Parathyroid adenoma (tissue), 2 donors: ENCODE data around the gene PRMT2.

ENCODE experiments used
- H2AFZ ChIP-seq: fragments of 300-600 bp; sonication (generic); one replicate; pipeline ENCODE4 v1.7.0; 2017; ENCODE audit warnings: antibody characterized with exemption, mild to moderate bottlenecking
- H3K27ac ChIP-seq: fragments of 300-600 bp; sonication (generic); one replicate; pipeline ENCODE4 v1.7.0; 2017
- H3K27me3 ChIP-seq: fragments of 300-600 bp; sonication (generic); one replicate; pipeline ENCODE4 v1.7.0; 2017; ENCODE audit warnings: low read length; ENCODE audit not compliant: control insufficient read depth, insufficient read depth
- H3K36me3 ChIP-seq: fragments of 300-600 bp; sonication (generic); one replicate; pipeline ENCODE4 v1.7.0; 2017; ENCODE audit warnings: low read length; ENCODE audit not compliant: control insufficient read depth, insufficient read depth
- H3K4me1 ChIP-seq: fragments of 300-600 bp; sonication (generic); one replicate; pipeline ENCODE4 v1.7.0; 2017; ENCODE audit warnings: control low read depth
- H3K4me2 ChIP-seq: fragments of 300-600 bp; sonication (generic); one replicate; pipeline ENCODE4 v1.7.0; 2017; ENCODE audit warnings: low read length
- H3K4me3 ChIP-seq: fragments of 300-600 bp; sonication (generic); one replicate; pipeline ENCODE4 v1.7.0; 2017; ENCODE audit warnings: low read depth, low read length
- H3K79me2 ChIP-seq: fragments of 300-600 bp; sonication (generic); one replicate; pipeline ENCODE4 v1.7.0; 2017; ENCODE audit warnings: control low read depth
- H3K9ac ChIP-seq: fragments of 300-600 bp; sonication (generic); one replicate; pipeline ENCODE4 v1.7.0; 2017; ENCODE audit warnings: mild to moderate bottlenecking
- H3K9me3 ChIP-seq: fragments of 300-600 bp; sonication (generic); one replicate; pipeline ENCODE4 v1.7.0; 2017; ENCODE audit warnings: low read length; ENCODE audit not compliant: control insufficient read depth
- TF ChIP-seq, protein P1 (sequence below): fragments of 300-600 bp; sonication (generic); IDR thresholded peaks from one replicate; pipeline ENCODE4 v1.7.0; 2017; ENCODE audit warnings: antibody characterized with exemption, mild to moderate bottlenecking
- donor health status: primary hyperparathyroidism.

The PRMT2 gene

DNA sequence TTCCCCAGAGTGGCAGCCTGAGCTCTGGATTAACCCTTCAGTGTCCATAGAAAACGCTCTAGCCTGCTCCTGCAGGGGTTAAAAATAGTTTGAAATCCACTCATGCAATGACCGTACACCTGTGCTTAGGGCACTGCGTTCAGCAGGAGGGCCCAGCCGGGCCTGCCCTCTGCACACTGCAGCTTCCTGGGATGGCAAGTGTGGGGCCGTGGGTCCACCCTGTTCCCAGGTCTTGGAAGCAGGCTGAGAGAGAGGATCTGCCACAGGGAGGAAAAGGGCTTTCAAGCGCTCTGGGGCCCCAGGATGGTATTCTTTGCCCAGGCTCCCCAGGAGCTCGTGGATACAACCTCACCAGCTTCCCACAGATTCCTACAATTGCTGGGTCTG lies 29.1 kb upstream of the PRMT2 start:
- no peak overlapping the region for H3K4me2 ChIP-seq
- no peaks in the 10 kb centered on the region for H3K27me3 ChIP-seq
- no peak overlapping the region for H3K9ac ChIP-seq
- H3K9me3 ChIP-seq = no peaks in the 10 kb centered on the region
- H3K36me3 ChIP-seq = no peaks in the 10 kb centered on the region
- TF ChIP-seq, protein P1, sequence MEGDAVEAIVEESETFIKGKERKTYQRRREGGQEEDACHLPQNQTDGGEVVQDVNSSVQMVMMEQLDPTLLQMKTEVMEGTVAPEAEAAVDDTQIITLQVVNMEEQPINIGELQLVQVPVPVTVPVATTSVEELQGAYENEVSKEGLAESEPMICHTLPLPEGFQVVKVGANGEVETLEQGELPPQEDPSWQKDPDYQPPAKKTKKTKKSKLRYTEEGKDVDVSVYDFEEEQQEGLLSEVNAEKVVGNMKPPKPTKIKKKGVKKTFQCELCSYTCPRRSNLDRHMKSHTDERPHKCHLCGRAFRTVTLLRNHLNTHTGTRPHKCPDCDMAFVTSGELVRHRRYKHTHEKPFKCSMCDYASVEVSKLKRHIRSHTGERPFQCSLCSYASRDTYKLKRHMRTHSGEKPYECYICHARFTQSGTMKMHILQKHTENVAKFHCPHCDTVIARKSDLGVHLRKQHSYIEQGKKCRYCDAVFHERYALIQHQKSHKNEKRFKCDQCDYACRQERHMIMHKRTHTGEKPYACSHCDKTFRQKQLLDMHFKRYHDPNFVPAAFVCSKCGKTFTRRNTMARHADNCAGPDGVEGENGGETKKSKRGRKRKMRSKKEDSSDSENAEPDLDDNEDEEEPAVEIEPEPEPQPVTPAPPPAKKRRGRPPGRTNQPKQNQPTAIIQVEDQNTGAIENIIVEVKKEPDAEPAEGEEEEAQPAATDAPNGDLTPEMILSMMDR = no peak
- no peak overlapping the region for H2AFZ ChIP-seq
- no peak overlapping the region for H3K27ac ChIP-seq
- H3K79me2 ChIP-seq = no peaks in the 10 kb centered on the region
- no peak overlapping the region for H3K4me3 ChIP-seq
- no peaks in the 10 kb centered on the region for H3K4me1 ChIP-seq

DNA sequence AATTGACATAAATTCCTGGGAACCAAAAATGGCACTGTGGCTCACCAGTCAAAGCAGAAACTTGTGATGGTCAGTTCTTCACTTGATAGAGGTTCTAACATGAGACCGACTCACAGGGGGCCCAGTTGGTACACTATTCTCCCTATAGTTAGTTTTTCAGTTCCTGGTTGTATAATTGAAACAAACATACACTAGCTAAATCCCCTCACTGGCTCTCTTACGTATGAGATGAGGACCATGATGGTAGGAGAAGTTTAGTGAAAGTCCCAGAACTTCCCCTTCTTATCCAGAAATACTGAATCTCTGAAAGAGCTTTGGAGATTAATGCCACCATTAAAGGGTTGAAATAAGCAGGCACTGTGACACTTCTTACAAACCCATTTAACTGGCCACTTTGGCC lies 27.8 kb upstream of the PRMT2 start:
- Histone ChIP-seq H2AFZ (no peak overlapping the region), H3K27ac (no peak overlapping the region), H3K27me3 (no peaks in the 10 kb centered on the region), H3K79me2 (no peaks in the 10 kb centered on the region), H3K4me3 (no peak overlapping the region), H3K36me3 (no peaks in the 10 kb centered on the region), H3K9me3 (no peaks in the 10 kb centered on the region), H3K4me2 (no peak overlapping the region), H3K9ac (no peak overlapping the region), H3K4me1 (no peaks in the 10 kb centered on the region)
- TF ChIP-seq, protein P1 = no peak

DNA sequence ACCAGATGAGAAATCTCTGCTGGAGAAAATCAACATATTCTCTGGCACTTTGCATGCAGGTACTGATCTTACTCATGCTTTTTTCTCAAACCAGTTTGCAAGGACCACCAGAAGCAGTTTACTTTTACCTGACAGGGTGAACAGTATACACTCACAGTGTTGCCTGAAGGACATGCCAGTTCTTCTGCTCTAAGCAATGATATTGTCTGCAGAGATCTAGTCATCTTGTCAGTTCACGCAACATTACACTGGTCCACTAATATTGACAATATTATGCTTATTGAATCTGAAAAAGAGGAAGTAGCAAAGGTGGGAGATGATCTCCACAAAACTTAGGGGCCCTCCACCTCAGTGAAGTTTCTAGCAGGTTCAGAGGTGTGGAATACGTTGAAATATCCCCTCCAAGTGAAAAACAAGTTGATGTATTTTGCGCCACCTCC lies 26.8 kb upstream of the PRMT2 start:
- H3K27ac ChIP-seq = no peak overlapping the region
- no peak overlapping the region for H3K9ac ChIP-seq
- H3K4me3 ChIP-seq = no peak overlapping the region
- H3K4me1 ChIP-seq = no peaks in the 10 kb centered on the region
- no peak overlapping the region for H3K4me2 ChIP-seq
- no peaks in the 10 kb centered on the region for H3K27me3 ChIP-seq
- H3K36me3 ChIP-seq = no peaks in the 10 kb centered on the region
- no peaks in the 10 kb centered on the region for H3K79me2 ChIP-seq
- H3K9me3 ChIP-seq = no peaks in the 10 kb centered on the region
- TF ChIP-seq, protein P1 = no peak
- no peak overlapping the region for H2AFZ ChIP-seq

DNA sequence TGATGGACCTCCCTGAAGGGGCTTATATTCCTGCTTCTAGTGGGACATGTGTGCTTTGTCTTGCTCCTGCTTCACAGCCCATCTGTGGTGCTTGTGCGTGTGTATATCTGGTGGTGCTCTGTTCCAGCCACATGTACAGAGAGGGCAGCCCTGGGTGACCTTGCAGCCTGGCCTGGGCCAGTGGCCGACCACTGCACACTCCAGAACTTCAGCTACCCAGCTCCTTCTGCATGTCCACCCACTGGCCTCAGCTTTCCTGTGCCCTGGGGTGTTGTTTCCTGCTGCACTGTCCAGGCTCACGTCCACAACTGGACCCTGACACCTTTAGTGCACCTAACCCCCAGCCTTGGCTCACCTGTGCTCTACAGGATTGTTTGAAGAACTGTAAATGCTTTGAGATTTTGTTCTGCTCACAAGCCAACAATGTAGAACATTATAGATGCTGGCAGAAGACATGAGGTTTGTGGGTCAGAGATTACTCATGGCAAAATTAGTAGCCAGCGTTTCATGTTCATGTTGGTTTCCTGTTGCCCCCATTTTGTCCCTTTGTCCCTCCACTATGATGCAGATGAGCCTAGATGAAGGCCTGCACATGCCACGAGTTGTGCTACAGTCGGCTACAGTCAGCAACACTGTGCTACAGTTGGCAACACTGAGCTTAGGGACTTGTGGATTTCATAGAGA lies 25.3 kb upstream of the PRMT2 start:
- Histone ChIP-seq H3K4me1 (no peaks in the 10 kb centered on the region), H3K9ac (no peak overlapping the region), H3K79me2 (no peaks in the 10 kb centered on the region), H2AFZ (no peak overlapping the region), H3K27ac (no peak overlapping the region), H3K27me3 (no peaks in the 10 kb centered on the region), H3K4me2 (no peak overlapping the region), H3K9me3 (no peaks in the 10 kb centered on the region), H3K36me3 (no peaks in the 10 kb centered on the region), H3K4me3 (no peak overlapping the region)
- TF ChIP-seq, protein P1 = no peak

DNA sequence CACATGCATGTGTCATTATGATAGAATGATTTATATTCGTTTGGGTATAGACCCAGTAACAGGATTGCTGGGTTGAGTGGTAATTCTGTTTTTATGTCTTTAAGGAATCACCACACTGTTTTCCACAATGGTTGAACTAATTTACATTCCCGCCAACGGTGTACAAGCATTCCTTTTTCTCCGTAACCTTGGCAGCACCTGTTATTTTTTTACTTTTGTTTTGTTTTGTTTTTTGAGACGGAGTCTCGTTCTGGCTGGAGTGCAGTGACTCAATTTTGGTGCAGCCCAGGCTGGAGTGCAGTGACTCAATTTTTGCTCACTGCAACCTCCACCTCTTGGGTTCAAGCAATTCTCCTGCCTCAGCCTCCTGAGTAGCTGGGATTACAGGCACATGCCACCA lies 22.1 kb upstream of the PRMT2 start:
- no peak overlapping the region for H3K4me3 ChIP-seq
- H3K27me3 ChIP-seq = no peaks in the 10 kb centered on the region
- H2AFZ ChIP-seq = no peak overlapping the region
- TF ChIP-seq, protein P1 = no peak
- no peaks in the 10 kb centered on the region for H3K36me3 ChIP-seq
- H3K4me1 ChIP-seq = no peaks in the 10 kb centered on the region
- no peaks in the 10 kb centered on the region for H3K9me3 ChIP-seq
- no peak overlapping the region for H3K4me2 ChIP-seq
- no peak overlapping the region for H3K9ac ChIP-seq
- no peaks in the 10 kb centered on the region for H3K79me2 ChIP-seq
- no peak overlapping the region for H3K27ac ChIP-seq
